H1 (cell line): ENCODE measurements around the gene FASN. TPM values are rescaled to one million over a fixed set of nuclear protein-coding genes. Genes with fewer than 3 reads are reported as not detected.

Experiments used
- CTCF ChIA-PET: fragments of 300-600 bp; sonication (Branson Sonifier 250); formaldehyde crosslinking; loops from one replicate; lab custom pipeline; 2021; ENCODE audit not compliant: partially characterized antibody; lab: Charles Lee
- POLR2A ChIA-PET: fragments of 300-600 bp; sonication (Branson Sonifier 250); formaldehyde crosslinking; loops from one replicate; lab custom pipeline; 2021; ENCODE audit warnings: inconsistent platforms; ENCODE audit not compliant: partially characterized antibody; lab: Charles Lee
- DNase-seq, 2 experiments: peaks; one replicate each; pipeline versions ENCODE4 v3.0.0 to v3.0.0-alpha.2; 2010 to 2022; ENCODE audit warnings: low spot score in 2 of 2, low read depth in 1 of 2, mixed read lengths in 1 of 2
- FAIRE-seq: peaks from 2 replicates; lab custom pipeline; 2011; peaks lifted over from hg19 to GRCh38; lab: Jason Lieb, UNC
- H2AFZ ChIP-seq: 2 replicates; pipeline ENCODE4 v1.8.1; 2012; ENCODE audit warnings: low read length, inconsistent platforms
- H2AK5ac ChIP-seq: 2 replicates; pipeline ENCODE4 v1.6.1; 2013; ENCODE audit warnings: low read depth, low read length
- H2BK120ac ChIP-seq: replicated peaks from 2 replicates; pipeline ENCODE3; 2013; ENCODE audit warnings: low read depth, low read length, inconsistent platforms
- H2BK12ac ChIP-seq: 2 replicates; pipeline ENCODE4 v1.6.1; 2013; ENCODE audit warnings: low read depth, low read length
- H2BK15ac ChIP-seq: 2 replicates; pipeline ENCODE4 v1.6.1; 2013; ENCODE audit warnings: low read length
- H2BK20ac ChIP-seq: 2 replicates; pipeline ENCODE4 v1.6.1; 2013; ENCODE audit warnings: low read length
- H2BK5ac ChIP-seq: 2 replicates; pipeline ENCODE4 v1.6.1; 2013; ENCODE audit warnings: low read depth, low read length
- H3K14ac ChIP-seq: 2 replicates; pipeline ENCODE4 v1.6.1; 2013; ENCODE audit warnings: inconsistent platforms; ENCODE audit not compliant: insufficient read length
- H3K18ac ChIP-seq: 2 replicates; pipeline ENCODE4 v1.6.1; 2013; ENCODE audit warnings: low read length; ENCODE audit errors: extremely low read depth
- H3K23ac ChIP-seq: 2 replicates; pipeline ENCODE4 v1.6.1; 2013; ENCODE audit warnings: inconsistent platforms; ENCODE audit not compliant: insufficient read length
- H3K23me2 ChIP-seq: 2 replicates; pipeline ENCODE4 v1.6.1; 2013; ENCODE audit warnings: low read depth, low read length
- H3K27ac ChIP-seq: 2 replicates; pipeline ENCODE4 v1.6.1; 2011; ENCODE audit warnings: low read depth, low read length, inconsistent platforms
- H3K27me3 ChIP-seq, 4 experiments: replicated peaks in 1 of 4; 1 replicate in 1 of 4; 2 replicates in 3 of 4; pipeline versions ENCODE4 v1.6.1 to v1.8.1; 2011 to 2013; ENCODE audit warnings: low read length in 3 of 4, mild to moderate bottlenecking in 3 of 4, inconsistent platforms in 2 of 4, mixed read lengths in 2 of 4, moderate library complexity in 1 of 4; ENCODE audit not compliant: control insufficient read depth in 3 of 4, insufficient read depth in 3 of 4; ENCODE audit errors: extremely low read depth in 1 of 4
- H3K36me3 ChIP-seq, 4 experiments: 2 replicates each; pipeline versions ENCODE4 v1.6.1 to v1.8.1; 2011 to 2013; ENCODE audit warnings: mild to moderate bottlenecking in 4 of 4, low read length in 3 of 4, moderate library complexity in 2 of 4, control low read depth in 1 of 4, inconsistent platforms in 1 of 4; ENCODE audit not compliant: insufficient read depth in 4 of 4, control insufficient read depth in 2 of 4
- H3K4ac ChIP-seq: replicated peaks from 2 replicates; pipeline ENCODE3; 2013; ENCODE audit warnings: low read length, low read depth, mixed read lengths, inconsistent platforms; ENCODE audit not compliant: insufficient read length
- H3K4me1 ChIP-seq, 4 experiments: replicated peaks in 1 of 4; 1 replicate in 1 of 4; 2 replicates in 3 of 4; pipeline versions ENCODE4 v1.6.1 to v1.8.1; 2011 to 2013; ENCODE audit warnings: low read length in 3 of 4, inconsistent platforms in 2 of 4, mixed read lengths in 1 of 4; ENCODE audit not compliant: insufficient read depth in 4 of 4, control insufficient read depth in 3 of 4
- H3K4me2 ChIP-seq, 2 experiments: 2 replicates each; pipeline versions ENCODE4 v1.6.1 to v1.8.1; 2011 to 2013; ENCODE audit warnings: low read depth in 2 of 2, low read length in 2 of 2, control low read depth in 1 of 2, inconsistent platforms in 1 of 2, mild to moderate bottlenecking in 1 of 2; ENCODE audit not compliant: insufficient read depth in 1 of 2
- H3K4me3 ChIP-seq, 4 experiments: fragments of 200-600, 300-600 bp in 1 of 4; sonication (generic), shearing (Covaris generic), sonication (Bioruptor Twin) in 1 of 4; 2 replicates each; pipeline versions ENCODE4 v1.5.1 to v1.8.1; 2011 to 2016; ENCODE audit warnings: low read length in 4 of 4, low read depth in 3 of 4, control low read depth in 2 of 4, inconsistent platforms in 2 of 4, mild to moderate bottlenecking in 2 of 4, mixed read lengths in 1 of 4, moderate library complexity in 1 of 4; ENCODE audit not compliant: insufficient read depth in 2 of 4; ENCODE audit errors: extremely low read depth in 1 of 4
- H3K56ac ChIP-seq: replicated peaks from 2 replicates; pipeline ENCODE3; 2013; ENCODE audit warnings: low read depth, mild to moderate bottlenecking, mixed read lengths, low read length, inconsistent platforms; ENCODE audit not compliant: insufficient read length
- H3K79me1 ChIP-seq: 2 replicates; pipeline ENCODE4 v1.6.1; 2013; ENCODE audit warnings: low read depth, low read length, control low read depth
- H3K79me2 ChIP-seq, 2 experiments: 2 replicates each; pipeline versions ENCODE4 v1.6.1 to v1.8.1; 2012 to 2013; ENCODE audit warnings: low read length in 2 of 2, mild to moderate bottlenecking in 2 of 2, inconsistent platforms in 1 of 2; ENCODE audit not compliant: insufficient read depth in 2 of 2, control insufficient read depth in 1 of 2
- H3K9ac ChIP-seq, 4 experiments: replicated peaks in 1 of 4; 1 replicate in 1 of 4; 2 replicates in 3 of 4; pipeline versions ENCODE4 v1.6.1 to v1.8.1; 2011 to 2013; ENCODE audit warnings: low read depth in 3 of 4, low read length in 3 of 4, control low read depth in 2 of 4, mild to moderate bottlenecking in 2 of 4, moderate library complexity in 2 of 4, inconsistent platforms in 1 of 4; ENCODE audit errors: extremely low read depth in 1 of 4
- H3K9me3 ChIP-seq, 2 experiments: 2 replicates each; pipeline versions ENCODE4 v1.6.1 to v1.8.1; 2012 to 2013; ENCODE audit warnings: mild to moderate bottlenecking in 2 of 2, moderate library complexity in 2 of 2, control low read depth in 1 of 2, inconsistent platforms in 1 of 2, low read depth in 1 of 2, low read length in 1 of 2, mixed read lengths in 1 of 2; ENCODE audit not compliant: insufficient read depth in 2 of 2
- H4K20me1 ChIP-seq, 2 experiments: replicated peaks in 1 of 2; 2 replicates each; pipeline versions ENCODE3 to v1.8.1; 2011 to 2013; ENCODE audit warnings: inconsistent platforms in 2 of 2, low read length in 2 of 2, mild to moderate bottlenecking in 1 of 2; ENCODE audit not compliant: insufficient read depth in 2 of 2, control insufficient read depth in 1 of 2
- H4K5ac ChIP-seq: 2 replicates; pipeline ENCODE4 v1.6.1; 2013; ENCODE audit warnings: low read length, low read depth, mixed read lengths, inconsistent platforms; ENCODE audit not compliant: insufficient read length
- H4K8ac ChIP-seq: 2 replicates; pipeline ENCODE4 v1.8.0; 2013; ENCODE audit warnings: mild to moderate bottlenecking, moderate library complexity, low read length, inconsistent platforms; ENCODE audit not compliant: insufficient read depth; ENCODE audit errors: extremely low read depth
- H4K91ac ChIP-seq: replicated peaks from 2 replicates; pipeline ENCODE3; 2013; ENCODE audit warnings: low read length, mixed read lengths, inconsistent platforms; ENCODE audit not compliant: insufficient read length
- WGBS, 2 experiments: shearing (Covaris generic) in 1 of 2; methylation state at CpG; one replicate each; pipeline versions ENCODE4 v1.1.6 to v1.1.7; 2013 to 2015; ENCODE audit warnings: low lambda C conversion rate in 2 of 2, mixed read lengths in 2 of 2, inconsistent platforms in 1 of 2, low coverage in 1 of 2, missing lambda C conversion rate in 1 of 2; ENCODE audit not compliant: insufficient replicate concordance in 2 of 2, insufficient coverage in 1 of 2, insufficient read length in 1 of 2; ENCODE audit errors: extremely low coverage in 1 of 2, missing lambda C conversion rate in 1 of 2; 5-methylcytosine and 5-hydroxymethylcytosine counted together
- polyA plus RNA-seq, 7 experiments: library from polyadenylated mRNA; depleted of rRNA in 3 of 7; stranded (reverse) in 5 of 7; unstranded in 2 of 7; fragments of >200 nt in 5 of 7; fragments of 200-250 nt in 2 of 7; gene quantifications; 1 replicate in 5 of 7; 2 replicates in 1 of 7; 4 replicates in 1 of 7; pipeline versions ENCODE4 v1.2.1 to v1.2.3, GENCODE V29; 2011 to 2013; ENCODE audit warnings: missing spikeins in 2 of 7, mixed read lengths in 2 of 7
- total RNA-seq: library from RNA; stranded (reverse); fragmentation: NEBNext Ultra II Directional; extraction: Animal tissue kit (Norgen Biotek cat#: 25700); gene quantifications from 2 replicates; pipeline ENCODE4 v1.2.1, GENCODE V29; 2021

Gene FASN
- total and polyA plus RNA-seq, 2 of the 8 experiments (the other 6 are each of a cell fraction or from before 2014, with no cell fraction given) = 143 to 561 TPM

DNA sequence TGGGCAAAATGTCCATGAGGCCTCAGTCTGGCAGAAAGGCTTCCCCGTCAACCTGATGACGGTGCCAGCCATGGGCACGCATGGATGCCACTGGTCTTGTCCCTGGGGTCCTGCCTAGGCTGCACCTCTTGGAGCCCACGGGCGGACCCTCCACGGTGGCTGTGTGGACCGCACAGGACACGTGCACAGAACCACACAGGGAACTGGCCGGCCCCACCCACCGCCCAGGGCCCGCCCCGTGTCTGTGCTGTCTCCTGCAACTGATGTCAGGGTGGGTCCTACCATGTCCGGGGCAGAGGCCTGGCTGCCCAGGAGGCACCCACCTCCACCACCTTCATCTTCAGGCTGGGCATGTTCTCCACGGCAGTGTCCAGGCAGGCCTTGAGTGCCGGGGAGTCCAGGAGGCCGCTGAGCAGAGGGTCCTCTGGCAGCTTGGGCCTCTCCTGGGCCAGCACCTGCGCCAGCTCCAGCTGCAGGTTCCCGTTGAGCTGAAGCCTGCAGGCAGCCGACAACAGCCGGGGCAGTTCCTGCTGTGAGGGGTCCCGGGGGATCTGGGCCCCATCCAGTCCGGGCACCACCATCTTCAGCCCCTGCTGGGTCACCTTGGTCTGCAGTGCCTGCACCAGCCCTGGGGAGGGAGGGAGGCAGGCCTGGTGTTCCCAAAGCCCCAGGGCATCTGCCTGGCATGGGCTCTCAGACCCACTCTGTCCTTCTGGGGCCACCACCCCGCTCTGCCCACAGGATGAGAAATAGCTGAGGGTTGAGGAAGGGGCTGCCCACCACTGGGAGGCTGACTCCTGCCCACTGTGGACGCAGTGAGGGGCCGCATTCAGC lies 11.9 kb downstream of the FASN start:
- Histone ChIP-seq H3K4ac (no peak overlapping the region), H3K9me3 (no peaks in the 10 kb centered on the region), H3K79me1 (peaks cover 5% of the 10 kb centered on the region; the same call in 1 of the 2 replicates), H3K27me3 (no peaks in the 10 kb centered on the region), H2BK15ac (no peak overlapping the region), H2BK5ac (no peak overlapping the region), H2AK5ac (no peak overlapping the region), H3K56ac (no peak overlapping the region), H2BK12ac (no peak overlapping the region), H4K91ac (no peak overlapping the region), H3K36me3 (peaks cover 67 to 98% (median 92%) of the 10 kb centered on the region in 4 experiments), H3K79me2 (no peaks in the 10 kb centered on the region), H3K27ac (no peak overlapping the region), H3K23me2 (no peaks in the 10 kb centered on the region), H3K9ac (no peak overlapping the region), H4K20me1 (peaks cover 23 to 78% of the 10 kb centered on the region in 2 experiments), H2BK120ac (no peak overlapping the region), H3K4me2 (no peak overlapping the region), H3K18ac (no peak overlapping the region), H2AFZ (no peak overlapping the region), H2BK20ac (no peak overlapping the region), H3K23ac (no peak overlapping the region), H3K14ac (no peak overlapping the region), H3K4me1 (no peaks in the 10 kb centered on the region), H4K8ac (peak overlapping the region; percentile 51; the same call in 1 of the 2 replicates), H3K4me3 (no peak overlapping the region), H4K5ac (no peak overlapping the region)
- ChIA-PET CTCF (interaction anchor here (0.9 to 2.4 kb wide), 4 partner anchors 9 to 68 kb away, joined by 3 to 8 read pairs (median 4); no protein-coding TSS in a partner anchor), POLR2A (interaction anchor here (0.8 to 8.8 kb wide), 8 partner anchors 8 to 89 kb away, joined by 3 to 105 read pairs (median 4); partner anchors contain the start of genes DUS1L, FASN and GPS1)
- FAIRE-seq = no peak
- DNase-seq = no peak
- 96% methylated on average over 15 of the region's 25 CpGs; no CpG with 5 or more reads in 1 of the 2 experiments for WGBS, 2 experiments
